Eye (tissue), 1 donor: ENCODE data around the gene MIDN.

Experiments used
- DNase-seq: peaks from one replicate; pipeline ENCODE4 v3.0.0-alpha.2; 2015

The MIDN gene

DNA sequence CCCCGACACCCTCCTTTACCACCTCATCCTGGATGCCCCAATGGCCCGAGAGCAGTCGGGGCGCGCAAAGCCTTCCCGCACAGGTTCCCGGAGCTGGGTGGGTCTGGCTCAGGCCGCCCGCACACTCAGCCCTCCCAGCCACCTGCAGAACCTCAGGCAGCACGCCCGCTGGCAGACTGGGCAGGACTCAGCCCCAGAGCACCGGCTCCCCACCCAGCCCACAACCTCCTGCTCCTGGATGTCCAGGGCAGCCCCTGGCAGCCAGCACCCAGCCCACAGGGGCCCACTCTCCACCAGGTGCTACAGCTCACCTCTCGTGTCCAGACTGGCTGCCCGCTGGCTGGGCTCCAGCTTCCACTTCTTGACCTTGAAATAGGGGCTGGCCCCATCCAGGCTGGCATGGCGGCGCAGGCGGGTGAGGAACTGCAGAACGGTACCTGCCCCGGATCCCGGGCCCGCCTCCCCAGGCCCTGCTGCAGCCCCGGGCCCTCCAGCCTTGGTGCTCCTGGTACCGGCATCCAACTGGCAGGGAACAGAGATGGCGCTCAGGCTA is 15.2 kb upstream of the MIDN start:
- no peak for DNase-seq

DNA sequence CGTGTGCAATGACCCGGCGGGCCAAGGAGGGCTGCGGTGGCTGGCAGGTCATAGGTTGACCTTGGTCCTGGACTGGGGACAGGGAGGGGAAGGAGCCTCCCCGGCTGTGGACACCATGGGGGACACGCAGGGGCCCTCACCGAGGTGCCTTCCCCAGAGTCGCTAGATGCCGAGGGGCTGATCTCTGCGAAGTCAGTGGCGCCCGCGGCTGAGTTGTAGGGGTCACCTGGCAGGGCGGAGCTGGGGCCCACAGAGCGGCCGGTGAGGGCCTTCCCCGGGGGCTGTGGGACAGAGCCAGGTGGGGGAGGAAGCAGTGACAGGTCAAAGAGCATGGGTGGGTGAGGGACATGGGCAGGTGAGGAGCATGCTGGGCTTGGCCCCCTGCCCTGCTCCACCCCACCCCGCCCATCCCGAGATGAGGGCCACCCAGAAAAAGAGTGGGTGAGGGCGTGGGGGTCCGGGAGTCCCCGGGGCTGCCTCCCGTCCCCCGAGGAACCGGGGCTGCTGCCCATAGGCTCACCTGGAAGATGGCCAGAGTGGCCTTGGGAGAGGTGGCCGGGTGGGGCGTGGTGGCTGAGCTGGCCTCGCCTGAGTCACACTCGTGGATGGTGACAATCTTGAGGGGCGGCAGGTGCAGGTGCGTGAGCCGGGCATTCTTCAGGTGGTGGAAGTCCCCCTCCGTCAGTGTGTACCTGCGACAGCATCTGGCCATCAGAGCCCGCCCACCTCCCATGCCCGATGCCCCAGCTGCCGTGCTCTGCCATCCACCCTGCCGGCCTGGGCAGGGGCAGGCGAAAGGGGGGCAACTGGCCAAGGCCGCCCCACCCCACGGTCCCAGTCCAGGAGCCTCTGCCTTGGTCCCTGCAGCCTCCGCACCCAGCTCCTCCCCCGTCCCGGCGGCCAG is 14.1 kb upstream of the MIDN start:
- no peak for DNase-seq

DNA sequence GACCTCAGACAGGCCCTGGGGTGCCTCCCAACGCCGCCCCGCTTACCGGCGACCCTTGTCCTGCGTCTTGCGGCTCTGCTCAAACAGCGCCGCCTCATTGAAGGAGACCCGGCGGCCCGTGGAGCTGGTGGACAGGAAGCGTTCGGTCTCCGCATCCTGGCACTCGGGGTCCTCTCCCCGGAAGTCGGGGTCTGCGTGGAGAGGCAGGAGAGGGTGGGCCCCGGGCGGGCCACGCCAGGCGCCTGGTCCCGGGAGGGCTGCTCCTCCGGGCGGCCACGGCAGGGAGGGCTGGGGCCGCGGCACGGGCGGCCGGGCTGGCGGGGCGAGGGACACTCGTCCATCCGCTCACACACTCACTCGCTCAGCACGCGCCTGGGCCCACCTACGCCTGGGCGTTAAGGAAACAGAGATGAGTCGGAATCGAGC is 13.4 kb upstream of the MIDN start:
- DNase-seq = no peak

DNA sequence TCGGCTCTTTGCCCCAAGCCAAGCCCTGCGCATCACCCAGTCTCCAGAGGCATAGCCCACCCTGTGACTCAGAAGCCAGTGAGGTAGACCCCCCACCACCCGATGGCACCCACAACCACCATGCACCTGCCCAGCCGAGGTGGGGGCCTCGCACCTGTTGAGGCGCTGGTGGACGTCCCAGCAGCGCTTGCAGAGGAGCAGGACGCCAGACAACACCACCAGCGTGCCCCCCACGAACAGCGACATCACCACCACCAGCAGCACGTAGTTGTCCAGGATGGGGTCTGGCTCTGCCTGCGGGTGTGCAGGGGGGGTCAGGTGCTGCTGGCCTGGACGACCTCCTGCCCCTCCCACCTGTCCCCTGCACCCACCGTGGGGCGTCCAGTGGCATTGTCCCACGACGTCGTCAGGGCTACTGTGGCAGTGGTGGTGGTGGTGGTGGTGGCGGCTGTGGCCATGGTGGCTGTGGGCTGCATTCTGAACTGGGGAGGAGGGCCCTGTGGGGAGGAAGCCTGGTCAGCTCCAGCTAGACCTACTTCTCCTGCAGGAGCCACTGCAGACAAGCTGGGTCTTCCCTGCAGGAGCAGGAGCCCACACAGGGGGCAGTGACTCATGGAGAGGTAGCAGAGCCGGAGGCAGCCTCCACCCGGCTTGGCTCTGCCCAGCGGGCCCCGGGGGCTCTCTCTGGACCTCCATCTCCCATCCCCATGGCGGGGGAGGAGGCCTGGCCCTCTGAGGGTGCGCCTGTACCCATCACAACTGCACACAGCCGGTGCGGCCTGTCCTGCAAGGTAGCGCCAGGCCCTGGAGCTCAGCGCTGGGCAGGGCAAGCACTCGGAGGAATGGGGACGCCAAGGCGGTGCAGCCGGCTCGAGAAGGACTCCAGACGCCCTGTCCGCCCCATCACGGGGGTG is 12.5 kb upstream of the MIDN start:
- peak; percentile 59 for DNase-seq

DNA sequence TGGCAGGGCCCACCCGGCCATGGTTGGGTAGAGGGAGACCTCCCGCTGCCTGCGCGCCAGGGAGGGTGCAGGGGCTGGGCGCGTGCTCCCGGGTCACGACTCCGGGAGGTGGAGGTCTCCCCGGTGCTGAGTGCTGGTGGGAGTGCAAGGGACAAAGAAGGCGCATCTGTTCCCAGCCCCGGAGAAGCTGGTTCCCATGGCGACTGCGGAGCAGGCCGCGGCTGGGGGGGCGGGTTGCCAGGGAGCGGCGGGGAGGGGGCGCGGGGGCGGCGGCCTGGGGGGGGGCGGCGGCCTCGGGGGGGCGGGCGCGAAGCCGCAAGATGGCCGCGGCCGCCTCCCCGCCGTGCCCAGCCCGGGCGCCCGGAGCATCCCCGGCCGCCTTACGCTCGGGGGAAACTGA is 11.8 kb upstream of the MIDN start:
- peak; percentile 70 for DNase-seq

DNA sequence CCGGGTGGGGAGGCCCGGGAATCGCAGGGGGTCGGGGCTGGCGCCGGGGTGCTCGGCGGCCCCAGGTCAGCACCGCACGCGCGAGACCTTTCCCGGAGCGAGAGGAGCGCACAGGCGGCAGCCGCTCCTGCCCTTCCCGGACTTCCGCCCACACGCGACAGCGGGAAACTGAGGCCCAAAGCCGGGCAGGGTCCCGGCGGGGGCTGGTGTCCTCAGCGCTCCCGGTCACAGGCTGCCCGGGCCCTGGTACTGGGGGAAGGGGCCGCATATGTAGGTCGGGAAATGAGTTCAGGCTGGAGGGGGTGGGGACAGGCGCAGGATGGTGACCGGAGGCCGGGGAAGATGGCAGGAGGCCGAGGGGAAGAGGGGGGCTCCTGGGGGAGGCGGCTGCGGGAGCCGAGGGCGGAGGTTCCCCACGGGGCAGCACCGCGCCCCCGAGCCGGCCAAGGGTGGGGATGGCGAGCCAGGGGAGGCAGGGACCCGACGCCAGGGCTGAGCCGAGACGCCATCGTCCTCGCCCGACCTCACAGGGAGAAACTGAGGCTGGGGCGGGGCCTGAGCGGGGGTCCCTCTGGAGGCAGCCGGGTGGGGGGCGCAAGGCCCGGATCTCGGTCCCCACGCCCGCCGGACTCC is 11.2 kb upstream of the MIDN start:
- peak; percentile 71 for DNase-seq

DNA sequence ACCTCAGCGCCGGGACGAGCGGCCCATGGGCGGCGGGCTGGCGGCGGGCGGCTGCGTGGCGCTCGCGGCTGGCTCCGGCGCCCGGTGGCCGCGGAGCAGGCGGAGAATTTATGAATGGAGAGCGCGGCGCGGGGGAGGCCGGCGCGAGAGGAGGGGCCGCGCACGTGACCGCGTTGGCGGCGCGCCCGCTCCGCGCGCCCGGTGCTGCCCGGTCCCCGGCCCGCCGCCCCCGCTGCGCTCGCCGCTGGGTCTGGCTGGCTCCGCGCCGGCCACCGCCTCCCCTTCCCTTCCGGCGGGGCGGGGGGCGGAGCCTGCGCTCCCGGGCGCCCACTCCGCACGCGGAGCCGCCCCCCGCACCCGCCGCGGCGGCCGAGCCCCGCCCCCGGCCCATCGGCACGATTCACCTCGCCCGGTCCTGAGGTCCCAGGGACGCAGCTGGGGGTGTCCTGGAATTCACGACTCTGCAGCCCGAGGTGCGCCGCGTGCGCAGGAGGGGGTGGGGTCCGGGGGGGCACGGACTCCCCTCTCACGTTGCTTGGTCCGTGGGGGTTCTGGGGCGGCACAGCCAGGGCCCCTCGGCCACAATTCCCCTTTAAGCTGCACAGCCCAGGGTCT is 10.5 kb upstream of the MIDN start, which contains the start of gene CBARP:
CBARP (minus strand) TSS at position 252 of the 615 bp plus-strand sequence. CDS start 1,905 bp downstream, outside the sequence.
- peak; percentile 73 for DNase-seq

DNA sequence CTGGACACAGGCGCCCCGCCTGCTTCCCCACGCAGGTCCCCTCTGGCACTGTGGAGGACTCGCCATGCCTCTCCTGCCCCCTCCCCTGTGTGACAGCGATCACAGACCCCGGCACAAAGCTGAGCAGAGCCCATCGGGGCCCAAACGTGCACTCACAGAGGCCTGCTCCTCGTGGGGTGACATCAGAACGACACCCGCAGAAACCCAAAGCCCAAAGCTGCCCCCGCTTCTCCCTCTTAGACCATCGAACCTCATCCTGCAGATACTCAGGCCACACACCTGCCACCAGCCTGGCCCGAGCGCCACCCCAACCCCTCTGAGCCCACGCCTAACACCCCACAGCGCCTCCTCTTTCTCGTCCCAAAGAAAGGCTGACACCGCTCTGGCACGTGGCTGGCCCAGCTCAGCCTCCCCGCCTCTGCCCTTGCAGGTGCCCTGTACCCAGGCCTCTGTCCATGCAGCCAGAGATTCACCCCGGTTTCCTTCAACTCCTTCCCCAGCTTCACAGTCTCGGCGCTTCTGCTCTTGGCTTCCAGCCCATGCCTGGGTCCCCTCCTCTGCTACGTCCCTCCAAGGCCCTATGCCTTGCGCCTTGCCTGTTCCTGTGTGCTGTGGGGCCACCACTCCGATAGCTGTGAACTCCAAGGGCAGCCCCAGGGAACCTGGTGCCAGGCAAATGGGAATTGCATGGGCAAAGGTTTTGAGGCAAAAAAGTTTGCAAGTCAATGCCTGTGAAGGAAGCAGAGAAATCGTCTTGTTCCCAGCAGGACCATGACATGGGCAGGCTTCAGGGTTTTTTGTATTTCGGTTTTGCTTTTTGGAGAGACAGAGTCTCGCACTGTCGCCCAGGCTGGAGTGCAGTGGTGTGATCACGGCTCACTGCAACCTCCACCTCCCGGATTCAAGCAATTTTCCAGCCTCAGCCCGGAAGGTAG is 9.7 kb upstream of the MIDN start:
- DNase-seq = peak; percentile 36

DNA sequence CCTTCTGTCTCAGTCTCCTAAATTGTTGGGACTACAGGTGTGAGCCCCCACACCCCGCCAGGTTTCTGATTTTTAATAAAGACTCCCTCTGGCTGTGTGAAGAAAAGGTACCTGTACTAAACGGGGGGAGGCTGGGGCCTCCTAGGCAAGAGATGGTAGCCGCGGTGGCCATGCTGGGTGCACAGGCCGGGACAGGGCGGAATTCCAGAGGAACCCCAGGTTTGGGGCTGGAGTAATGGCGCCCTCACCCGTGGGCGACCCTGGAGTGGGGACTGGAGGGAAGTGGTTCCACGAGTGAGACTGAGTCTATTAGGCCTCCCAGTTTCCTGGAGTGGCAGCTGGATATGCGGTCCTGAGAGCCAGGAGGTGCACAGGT is 9.0 kb upstream of the MIDN start:
- DNase-seq = no peak

DNA sequence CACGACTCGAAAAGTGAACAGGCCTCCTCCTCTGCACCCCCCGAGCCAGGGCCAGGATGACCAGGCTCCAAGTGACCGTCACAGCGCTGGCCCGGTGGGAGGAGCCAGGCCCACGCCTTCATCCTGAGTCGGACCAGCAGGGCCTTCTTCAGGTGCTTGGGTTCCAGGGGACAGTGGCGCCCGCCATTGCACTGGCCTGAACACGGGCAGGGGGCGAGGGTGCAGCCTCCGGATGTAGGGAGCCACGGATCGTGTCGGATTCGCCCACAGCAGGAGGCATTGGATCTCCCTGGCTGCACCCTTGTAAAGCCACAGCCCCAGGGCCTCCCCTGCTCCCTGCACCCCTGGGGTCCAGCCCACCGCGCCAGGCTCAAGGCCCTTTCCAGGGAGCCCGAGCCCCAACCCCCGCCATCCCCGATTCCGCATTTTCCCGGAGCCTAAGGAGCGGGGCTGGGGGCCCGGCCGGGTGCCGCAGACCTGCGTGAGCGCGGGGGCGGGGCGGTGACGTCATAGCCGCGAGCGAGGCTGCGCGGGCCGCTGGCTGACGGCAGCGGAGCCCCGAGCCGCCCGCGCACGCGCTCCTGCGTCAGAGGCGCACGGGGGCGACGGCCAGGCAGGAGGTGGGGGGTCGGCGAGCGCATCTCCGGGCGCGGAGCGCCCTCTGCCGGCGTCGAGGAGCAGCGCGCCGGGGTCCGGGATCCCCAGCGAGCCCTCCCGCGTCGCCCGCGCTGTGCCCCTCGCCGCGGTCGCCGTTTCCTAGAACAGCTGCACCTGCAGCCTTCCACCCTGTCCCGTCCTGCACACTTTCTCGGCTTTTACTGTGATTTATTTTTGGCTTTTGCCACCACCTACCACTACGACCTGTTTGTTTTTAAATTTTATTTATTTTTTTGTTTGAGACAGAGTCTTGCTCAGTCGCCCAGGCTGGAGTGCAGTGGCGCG is 8.3 kb upstream of the MIDN start:
- peak; percentile 95 for DNase-seq

DNA sequence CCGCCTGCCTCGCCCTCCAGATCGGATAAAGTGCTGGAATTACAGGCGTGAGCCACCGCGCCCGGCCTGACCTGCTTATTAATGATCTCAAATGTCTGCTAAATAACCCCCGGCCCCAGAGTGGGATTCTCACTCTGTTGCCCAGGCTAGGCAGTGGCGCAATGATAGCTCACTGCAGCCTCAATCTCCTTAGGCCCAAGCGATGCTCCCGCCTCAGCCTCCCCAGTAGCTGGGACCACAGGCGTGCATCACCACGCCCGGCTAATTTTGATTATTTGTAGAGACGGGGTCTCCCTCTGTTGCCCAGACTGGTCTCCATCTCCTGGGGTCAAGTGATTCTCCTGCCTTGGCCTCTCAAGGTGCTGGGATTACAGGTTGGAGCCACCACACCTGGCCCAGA is 7.5 kb upstream of the MIDN start:
- DNase-seq = peak; percentile 37

DNA sequence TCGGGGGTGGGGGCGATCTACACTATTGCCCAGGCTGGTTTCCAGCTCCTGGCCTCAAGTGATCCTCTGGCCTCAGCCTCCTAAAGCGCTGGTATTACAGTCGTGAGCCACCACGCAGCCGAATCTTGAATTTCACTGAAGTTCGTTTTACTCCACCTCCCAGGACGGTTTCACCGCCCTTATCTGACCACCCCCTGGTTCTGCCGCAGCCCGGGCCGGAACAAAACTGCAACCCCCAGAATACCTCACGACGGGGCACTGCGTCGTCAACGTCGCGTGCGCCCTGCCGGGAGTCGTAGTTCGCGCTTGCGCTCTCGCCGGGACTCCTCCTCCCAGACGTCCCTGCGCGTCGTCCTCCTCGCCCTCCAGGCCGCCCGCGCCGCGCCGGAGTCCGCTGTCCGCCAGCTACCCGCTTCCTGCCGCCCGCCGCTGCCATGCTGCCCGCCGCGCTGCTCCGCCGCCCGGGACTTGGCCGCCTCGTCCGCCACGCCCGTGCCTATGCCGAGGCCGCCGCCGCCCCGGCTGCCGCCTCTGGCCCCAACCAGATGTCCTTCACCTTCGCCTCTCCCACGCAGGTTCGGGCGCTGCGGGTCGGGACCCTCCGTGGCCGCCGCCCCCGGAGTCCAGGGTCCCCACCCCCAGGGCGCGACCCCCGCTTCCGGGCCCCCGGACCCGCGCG is 6.8 kb upstream of the MIDN start, which contains the start of gene ATP5F1D:
ATP5F1D (plus strand) TSS at position 335 of the 679 bp plus-strand sequence; CDS start at position 435, 100 bp downstream.
- DNase-seq = peak; percentile 96

DNA sequence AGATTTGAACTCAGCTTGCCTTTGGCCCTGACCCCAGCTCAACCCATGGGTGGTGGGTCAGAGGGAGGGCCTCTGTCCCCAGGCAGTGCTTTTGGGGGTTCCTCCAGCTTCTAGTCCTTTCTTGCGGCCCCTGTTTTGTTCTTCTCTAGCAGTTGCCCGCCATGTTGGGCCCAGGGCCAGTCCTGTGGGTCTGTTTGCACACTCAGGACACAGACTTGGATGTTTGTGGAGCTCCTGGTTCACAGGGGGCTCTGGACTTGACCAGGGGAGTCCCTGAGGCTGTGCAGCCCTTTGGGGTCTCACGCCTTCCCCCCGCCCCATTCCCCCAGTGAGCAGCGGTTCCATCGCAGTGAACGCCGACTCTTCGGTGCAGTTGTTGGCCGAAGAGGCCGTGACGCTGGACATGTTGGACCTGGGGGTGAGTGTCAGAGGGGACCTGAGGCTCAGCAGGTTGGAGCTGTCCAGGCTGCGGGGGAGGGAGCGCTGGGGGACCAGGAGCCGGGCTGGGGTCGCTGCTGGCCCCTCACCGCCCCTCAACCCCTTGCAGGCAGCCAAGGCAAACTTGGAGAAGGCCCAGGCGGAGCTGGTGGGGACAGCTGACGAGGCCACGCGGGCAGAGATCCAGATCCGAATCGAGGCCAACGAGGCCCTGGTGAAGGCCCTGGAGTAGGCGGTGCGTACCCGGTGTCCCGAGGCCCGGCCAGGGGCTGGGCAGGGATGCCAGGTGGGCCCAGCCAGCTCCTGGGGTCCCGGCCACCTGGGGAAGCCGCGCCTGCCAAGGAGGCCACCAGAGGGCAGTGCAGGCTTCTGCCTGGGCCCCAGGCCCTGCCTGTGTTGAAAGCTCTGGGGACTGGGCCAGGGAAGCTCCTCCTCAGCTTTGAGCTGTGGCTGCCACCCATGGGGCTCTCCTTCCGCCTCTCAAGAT is 4.4 kb upstream of the MIDN start:
- DNase-seq = peak; percentile 92

DNA sequence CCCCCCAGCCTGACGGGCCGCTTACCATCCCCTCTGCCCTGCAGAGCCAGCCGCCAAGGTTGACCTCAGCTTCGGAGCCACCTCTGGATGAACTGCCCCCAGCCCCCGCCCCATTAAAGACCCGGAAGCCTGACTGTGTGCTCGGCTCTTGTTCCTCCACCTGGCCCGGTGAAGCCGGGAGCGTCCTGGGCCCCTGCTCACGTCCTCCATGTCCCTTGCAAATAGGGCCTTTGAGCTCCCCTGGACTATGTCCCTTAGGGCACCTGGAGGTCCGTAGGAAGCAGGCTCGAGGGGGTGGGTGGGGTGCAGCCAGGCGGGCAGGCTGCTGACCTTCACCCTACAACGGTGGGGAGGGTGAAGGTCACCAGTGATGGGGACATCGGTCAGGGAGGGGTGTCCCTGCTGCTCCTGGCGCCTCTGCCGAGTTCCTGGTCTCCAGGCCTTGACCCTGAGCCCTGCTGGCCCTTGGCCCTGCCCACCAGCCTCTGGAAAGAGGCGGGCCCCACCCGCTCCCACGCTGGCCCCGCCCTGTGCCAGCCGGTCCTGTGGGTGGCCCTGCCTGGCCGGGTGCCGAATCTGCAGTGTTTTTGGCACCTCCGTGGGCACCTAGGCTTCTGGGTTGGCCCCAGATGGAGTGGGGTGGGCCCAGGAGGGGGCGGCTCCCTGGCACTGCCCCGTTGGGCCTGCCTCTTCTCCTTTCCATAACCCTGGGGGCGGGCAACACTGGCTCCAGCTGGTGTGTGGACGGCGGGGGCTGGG is 3.5 kb upstream of the MIDN start:
- peak; percentile 6 for DNase-seq

DNA sequence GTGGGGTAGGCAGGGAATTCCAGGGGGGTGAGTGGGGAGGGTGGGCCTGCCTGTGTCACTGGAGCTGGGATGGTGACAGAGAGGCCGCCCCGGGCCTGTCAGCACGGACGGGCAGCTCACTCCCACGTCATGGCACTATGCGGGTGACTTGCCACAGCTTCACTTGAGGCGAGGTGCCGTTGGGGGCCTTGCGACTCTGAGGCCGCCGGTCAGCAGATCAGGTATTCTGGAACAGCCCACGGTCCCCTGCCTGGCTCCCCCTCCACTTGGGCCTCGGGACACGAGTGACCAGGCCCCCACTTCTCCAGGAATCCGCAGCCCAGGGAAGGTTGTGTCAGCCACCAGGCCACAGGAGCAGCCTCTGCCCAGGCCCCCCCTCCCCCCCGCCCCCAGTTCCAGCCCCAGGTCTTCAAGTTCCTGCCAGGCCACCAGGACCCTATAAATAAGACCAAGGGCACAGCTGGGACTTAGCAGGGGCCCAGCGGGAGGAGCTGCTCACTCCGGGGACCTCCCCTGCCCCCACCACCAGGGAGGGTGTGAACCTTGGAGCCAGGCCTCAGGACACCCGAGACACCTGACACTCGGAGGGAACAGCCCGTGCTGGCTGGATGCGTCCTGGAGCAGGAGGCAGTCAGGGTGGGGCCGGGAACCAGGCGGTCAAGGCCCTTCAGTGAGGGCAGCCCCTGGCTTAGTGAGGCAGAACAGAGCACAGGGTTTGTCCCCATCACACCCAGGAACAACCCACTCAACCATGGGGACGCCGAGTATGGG is 2.7 kb upstream of the MIDN start:
- peak; percentile 24 for DNase-seq
